HepG2 (cell line): ENCODE measurements around the gene CHCHD5. TPM values are rescaled to one million over a fixed set of nuclear protein-coding genes. Genes with fewer than 3 reads are reported as not detected.

ENCODE experiments used
- ATF6 ChIP-seq: sonication (generic); formaldehyde crosslinking; conservative IDR thresholded peaks from 2 replicates; pipeline ENCODE4 v1.4.0; 2020; ENCODE audit warnings: missing genetic modification reagents
- FOXK1 ChIP-seq: sonication (generic); formaldehyde crosslinking; IDR thresholded peaks from 2 replicates; pipeline ENCODE4 v1.4.0; 2020; ENCODE audit warnings: low read depth, missing genetic modification reagents, borderline replicate concordance
- GABPB1 ChIP-seq: IDR thresholded peaks from 2 replicates; pipeline ENCODE4 v1.6.1; 2016; ENCODE audit warnings: mild to moderate bottlenecking, missing genetic modification reagents, moderate library complexity, missing compliant biosample characterization
- KDM5A ChIP-seq: fragments of 200-600 bp; sonication (generic); IDR thresholded peaks from 2 replicates; pipeline ENCODE4 v1.7.0; 2018; ENCODE audit warnings: antibody characterized with exemption, mild to moderate bottlenecking, low read length, borderline replicate concordance
- MYC ChIP-seq: sonication (generic); formaldehyde crosslinking; IDR thresholded peaks from 2 replicates; pipeline ENCODE4 v1.9.0; 2021; ENCODE audit warnings: missing genetic modification reagents, borderline replicate concordance
- PLSCR1 ChIP-seq: sonication (generic); formaldehyde crosslinking; IDR thresholded peaks from 2 replicates; pipeline ENCODE4 v1.5.0; 2020; ENCODE audit warnings: missing genetic modification reagents, mild to moderate bottlenecking, borderline replicate concordance
- SAP130 ChIP-seq: IDR thresholded peaks from 2 replicates; pipeline ENCODE4 v1.6.1; 2016; ENCODE audit warnings: low read depth
- SMAD3 ChIP-seq: sonication (generic); formaldehyde crosslinking; IDR thresholded peaks from 2 replicates; pipeline ENCODE4 v1.4.0; 2020; ENCODE audit warnings: missing genetic modification reagents
- ZBTB4 ChIP-seq: sonication (generic); formaldehyde crosslinking; IDR thresholded peaks from 2 replicates; pipeline ENCODE4 v1.4.0; 2020; ENCODE audit warnings: missing genetic modification reagents, mild to moderate bottlenecking, borderline replicate concordance
- ZFP36 ChIP-seq: fragments of 150-350 bp; IDR thresholded peaks from 2 replicates; pipeline ENCODE4 v1.6.1; 2018; ENCODE audit warnings: borderline replicate concordance, low read length, low read depth; ENCODE audit not compliant: partially characterized antibody
- ZKSCAN1 ChIP-seq: fragments of 150-350 bp; IDR thresholded peaks from 2 replicates; pipeline ENCODE4 v1.6.1; 2014; ENCODE audit warnings: low read length
- ZKSCAN5 ChIP-seq: sonication (generic); formaldehyde crosslinking; IDR thresholded peaks from 2 replicates; pipeline ENCODE4 v1.5.1; 2020; ENCODE audit warnings: mild to moderate bottlenecking, missing genetic modification reagents
- ZNF224 ChIP-seq: sonication (generic); formaldehyde crosslinking; IDR thresholded peaks from 2 replicates; pipeline ENCODE4 v1.5.0; 2020; ENCODE audit warnings: mild to moderate bottlenecking, missing genetic modification reagents
- ZNF558 ChIP-seq: sonication (generic); formaldehyde crosslinking; IDR thresholded peaks from 2 replicates; pipeline ENCODE4 v1.9.0; 2022; ENCODE audit warnings: mild to moderate bottlenecking, missing genetic modification reagents, borderline replicate concordance
- ZNF674 ChIP-seq: sonication (generic); formaldehyde crosslinking; IDR thresholded peaks from 2 replicates; pipeline ENCODE4 v1.5.0; 2020; ENCODE audit warnings: low read depth, mild to moderate bottlenecking, missing genetic modification reagents
- ZSCAN31 ChIP-seq: sonication (generic); formaldehyde crosslinking; IDR thresholded peaks from 2 replicates; pipeline ENCODE4 v1.5.0; 2020; ENCODE audit warnings: low read depth, mild to moderate bottlenecking, missing genetic modification reagents
- polyA plus RNA-seq, 8 experiments: library from polyadenylated mRNA; depleted of rRNA in 3 of 8; stranded (reverse) in 7 of 8; unstranded in 1 of 8; fragments of >200 nt; fragmentation: Illumina TruSeq in 4 of 8; extraction: Trizol in 4 of 8; gene quantifications; 2 replicates each; pipeline versions ENCODE4 v1.2.1 to v1.2.3, GENCODE V29; 2011 to 2016; ENCODE audit warnings: low read depth in 4 of 8, missing spikeins in 1 of 8, mixed read lengths in 1 of 8; ENCODE audit not compliant: insufficient read depth in 1 of 8
- total RNA-seq, 5 experiments: library from RNA; depleted of rRNA; stranded (reverse); fragments of >200 nt; fragmentation: Illumina TruSeq; extraction: Trizol; gene quantifications; 2 replicates each; pipeline ENCODE4 v1.2.3, GENCODE V29; 2016; ENCODE audit warnings: low read depth in 1 of 5
- TF ChIP-seq, protein P1 (sequence below): sonication (generic); formaldehyde crosslinking; IDR thresholded peaks from 2 replicates; pipeline ENCODE4 v1.4.0; 2020; ENCODE audit warnings: mild to moderate bottlenecking, missing genetic modification reagents
- TF ChIP-seq, protein P2 (sequence below): IDR thresholded peaks from 2 replicates; pipeline ENCODE4 v1.6.1; 2012; ENCODE audit warnings: low read depth, low read length, improper control_type of control experiment
- TF ChIP-seq, protein P3 (sequence below): sonication (generic); formaldehyde crosslinking; IDR thresholded peaks from 2 replicates; pipeline ENCODE4 v1.5.0; 2020; ENCODE audit warnings: mild to moderate bottlenecking, missing genetic modification reagents

CHCHD5 gene
- total and polyA plus RNA-seq, 2 of the 13 experiments (the other 11 are each of a cell fraction or from before 2014, with no cell fraction given) = 19.0 to 23.9 TPM

DNA sequence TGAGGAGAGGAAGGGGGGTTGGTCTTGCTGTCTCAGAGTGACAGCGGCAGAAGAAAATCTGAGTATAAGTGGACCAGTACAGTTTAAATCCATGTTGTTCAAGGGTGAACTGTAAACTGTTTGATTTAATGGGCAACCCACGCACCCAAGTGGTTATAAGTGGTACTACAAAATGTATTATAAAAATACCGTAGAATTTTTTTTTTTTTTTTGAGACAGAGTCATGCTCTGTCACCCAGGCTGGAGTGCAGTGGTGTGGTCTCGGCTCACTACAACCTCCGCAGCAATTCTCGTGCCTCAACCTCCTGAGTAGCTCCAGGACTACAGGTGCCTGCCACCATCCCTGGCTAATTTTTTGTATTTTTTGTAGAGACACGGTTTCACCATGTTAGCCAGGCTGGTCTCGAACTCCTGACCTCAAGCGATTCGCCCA is 2.1 kb upstream of the CHCHD5 start (continued):
- TF ChIP-seq ZSCAN31 (CRISPR knock-in tag) (no peak), MYC (no peak), KDM5A (no peak), ZKSCAN1 (no peak), ZNF674 (CRISPR knock-in tag) (no peak), FOXK1 (CRISPR knock-in tag) (no peak), ZNF558 (CRISPR knock-in tag) (no peak), GABPB1 (CRISPR knock-in tag) (no peak), ZBTB4 (no peak), PLSCR1 (no peak), ZNF224 (CRISPR knock-in tag) (no peak), SMAD3 (CRISPR knock-in tag) (0 out of 2 replicates have a peak, but pooled peaks have one; percentile 8), ZKSCAN5 (CRISPR knock-in tag) (no peak), ATF6 (CRISPR knock-in tag) (no peak), SAP130 (CRISPR knock-in tag) (peak; percentile 10; the same call in 1 of the 2 replicates), ZFP36 (no peak)
- TF ChIP-seq, protein P1, sequence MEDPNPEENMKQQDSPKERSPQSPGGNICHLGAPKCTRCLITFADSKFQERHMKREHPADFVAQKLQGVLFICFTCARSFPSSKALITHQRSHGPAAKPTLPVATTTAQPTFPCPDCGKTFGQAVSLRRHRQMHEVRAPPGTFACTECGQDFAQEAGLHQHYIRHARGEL = no peak
- TF ChIP-seq, protein P2, sequence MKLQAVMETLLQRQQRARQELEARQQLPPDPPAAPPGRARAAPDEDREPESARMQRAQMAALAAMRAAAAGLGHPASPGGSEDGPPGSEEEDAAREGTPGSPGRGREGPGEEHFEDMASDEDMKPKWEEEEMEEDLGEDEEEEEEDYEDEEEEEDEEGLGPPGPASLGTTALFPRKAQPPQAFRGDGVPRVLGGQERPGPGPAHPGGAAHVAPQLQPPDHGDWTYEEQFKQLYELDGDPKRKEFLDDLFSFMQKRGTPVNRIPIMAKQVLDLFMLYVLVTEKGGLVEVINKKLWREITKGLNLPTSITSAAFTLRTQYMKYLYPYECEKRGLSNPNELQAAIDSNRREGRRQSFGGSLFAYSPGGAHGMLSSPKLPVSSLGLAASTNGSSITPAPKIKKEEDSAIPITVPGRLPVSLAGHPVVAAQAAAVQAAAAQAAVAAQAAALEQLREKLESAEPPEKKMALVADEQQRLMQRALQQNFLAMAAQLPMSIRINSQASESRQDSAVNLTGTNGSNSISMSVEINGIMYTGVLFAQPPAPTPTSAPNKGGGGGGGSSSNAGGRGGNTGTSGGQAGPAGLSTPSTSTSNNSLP = peak; percentile 96
- TF ChIP-seq, protein P3, sequence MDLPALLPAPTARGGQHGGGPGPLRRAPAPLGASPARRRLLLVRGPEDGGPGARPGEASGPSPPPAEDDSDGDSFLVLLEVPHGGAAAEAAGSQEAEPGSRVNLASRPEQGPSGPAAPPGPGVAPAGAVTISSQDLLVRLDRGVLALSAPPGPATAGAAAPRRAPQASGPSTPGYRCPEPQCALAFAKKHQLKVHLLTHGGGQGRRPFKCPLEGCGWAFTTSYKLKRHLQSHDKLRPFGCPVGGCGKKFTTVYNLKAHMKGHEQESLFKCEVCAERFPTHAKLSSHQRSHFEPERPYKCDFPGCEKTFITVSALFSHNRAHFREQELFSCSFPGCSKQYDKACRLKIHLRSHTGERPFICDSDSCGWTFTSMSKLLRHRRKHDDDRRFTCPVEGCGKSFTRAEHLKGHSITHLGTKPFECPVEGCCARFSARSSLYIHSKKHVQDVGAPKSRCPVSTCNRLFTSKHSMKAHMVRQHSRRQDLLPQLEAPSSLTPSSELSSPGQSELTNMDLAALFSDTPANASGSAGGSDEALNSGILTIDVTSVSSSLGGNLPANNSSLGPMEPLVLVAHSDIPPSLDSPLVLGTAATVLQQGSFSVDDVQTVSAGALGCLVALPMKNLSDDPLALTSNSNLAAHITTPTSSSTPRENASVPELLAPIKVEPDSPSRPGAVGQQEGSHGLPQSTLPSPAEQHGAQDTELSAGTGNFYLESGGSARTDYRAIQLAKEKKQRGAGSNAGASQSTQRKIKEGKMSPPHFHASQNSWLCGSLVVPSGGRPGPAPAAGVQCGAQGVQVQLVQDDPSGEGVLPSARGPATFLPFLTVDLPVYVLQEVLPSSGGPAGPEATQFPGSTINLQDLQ (CRISPR knock-in tag) = no peak
